HG03460 (cell line): ENCODE data around the gene TTLL5.
"Not testable (repeated sequence)": the region's sequence is repeated elsewhere in the genome, so short reads cannot be mapped to it uniquely, and the experiment has no call there.

Source experiments
- ATAC-seq: cut with Tn5 transposase; IDR thresholded peaks from one replicate; pipeline ENCODE4 v1.9.1; 2021; ENCODE audit not compliant: unreplicated experiment

The TTLL5 gene

DNA sequence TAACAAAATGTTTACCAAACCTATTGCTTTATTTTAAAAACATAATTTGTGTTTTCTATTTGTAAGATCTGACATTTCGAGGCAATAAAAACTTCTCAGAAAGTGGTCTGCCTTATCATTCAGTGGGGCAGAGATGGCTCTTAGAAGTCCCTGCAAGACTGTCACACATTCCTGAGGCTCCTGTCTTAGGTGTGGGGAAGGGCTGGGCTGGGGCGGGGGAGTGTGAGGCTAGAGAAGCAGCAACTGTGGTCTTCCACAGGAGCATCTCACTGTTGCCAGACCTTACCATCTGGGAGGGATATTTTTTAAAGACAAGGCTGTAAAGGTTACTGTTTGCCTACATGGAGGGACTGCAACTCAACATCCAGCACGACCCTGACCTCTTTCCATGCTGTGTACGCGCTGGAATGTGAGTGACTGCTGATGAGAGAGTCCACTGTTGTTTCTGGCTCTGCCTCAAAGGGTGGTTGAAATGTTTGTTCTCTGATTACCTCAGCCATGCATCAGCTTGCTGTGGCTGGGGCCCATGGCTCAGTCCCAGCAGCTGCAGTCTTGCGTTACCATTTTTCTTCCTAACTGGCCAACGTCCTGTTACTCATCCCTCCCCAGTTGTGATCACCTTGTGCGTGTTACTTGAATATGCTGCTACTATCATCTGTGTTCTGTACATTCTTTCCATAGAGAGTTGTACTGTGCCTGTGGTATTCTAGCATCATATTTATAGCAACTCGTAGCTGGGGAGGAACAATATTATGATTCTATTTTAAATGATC lies 12.8 kb upstream of the TTLL5 start:
- ATAC-seq: no peak

- no peak for ATAC-seq
Measured at GRCh38 chr14:75649337-75649736, 11.7 kb upstream of the TTLL5 start.

GRCh38 chr14:75649773-75650172 lies 11.3 kb upstream of the TTLL5 start:
- no peak for ATAC-seq

DNA sequence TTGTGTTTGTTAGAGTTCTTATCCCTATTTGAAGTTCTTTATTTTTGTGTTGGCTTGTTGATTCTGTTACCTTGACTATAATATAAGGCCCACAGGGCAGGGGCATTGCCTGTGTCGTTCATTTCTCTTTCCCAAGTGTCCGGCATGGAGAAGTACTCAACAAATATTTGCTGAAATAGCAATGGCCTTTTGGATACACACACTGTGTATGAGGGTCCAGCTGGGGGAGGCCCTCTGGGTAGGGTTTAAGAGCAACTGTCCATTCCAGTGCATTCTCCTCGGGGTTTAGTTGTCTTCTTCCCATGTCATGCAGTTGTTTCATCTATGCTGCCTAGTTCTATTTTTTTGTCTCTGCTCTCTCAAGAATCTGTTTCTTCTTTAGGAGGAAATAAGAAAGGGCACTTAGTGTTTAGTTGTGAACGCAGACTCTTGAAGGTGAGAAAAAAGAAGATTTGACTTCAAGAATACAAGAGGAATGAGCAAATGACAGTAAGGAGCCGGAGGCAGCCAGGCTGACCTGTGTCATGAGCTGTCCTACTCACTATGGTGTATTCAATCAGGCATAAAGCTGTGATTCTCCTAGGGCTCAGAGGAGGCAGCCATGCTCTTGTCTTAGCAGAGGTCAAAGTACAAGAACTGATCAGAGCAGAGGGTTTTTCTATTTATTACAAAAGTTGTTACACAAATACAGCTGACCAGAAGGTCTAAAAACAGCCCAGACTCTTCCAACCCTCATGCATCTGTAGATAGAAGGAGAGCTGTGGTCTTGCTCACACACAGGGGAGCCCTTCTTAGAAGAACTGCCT lies 10.6 kb upstream of the TTLL5 start:
- no peak for ATAC-seq

- no peak for ATAC-seq
Measured at GRCh38 chr14:75653563-75653962, 7.5 kb upstream of the TTLL5 start.

GRCh38 chr14:75654127-75654732 lies 6.8 kb upstream of the TTLL5 start:
- ATAC-seq: peak; percentile 71

DNA sequence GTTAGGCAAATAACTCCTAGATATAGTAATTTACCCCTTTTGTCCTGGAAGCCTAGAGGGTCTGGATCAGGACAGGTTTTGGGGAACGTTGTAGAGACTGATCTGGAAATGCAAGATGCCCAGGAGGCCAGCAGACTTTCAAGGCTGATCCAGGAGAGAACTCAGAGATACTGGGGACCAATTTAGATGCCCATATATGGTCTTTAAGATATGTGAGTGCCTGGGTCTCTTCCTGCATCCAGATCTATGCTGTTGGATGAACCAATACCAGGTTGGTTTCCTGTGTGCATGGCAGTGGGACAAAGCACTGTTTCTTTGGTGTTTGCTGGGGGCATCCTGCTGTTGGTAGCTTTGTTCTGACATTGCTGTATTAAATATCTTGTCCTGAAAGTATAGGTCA lies 5.8 kb upstream of the TTLL5 start:
- ATAC-seq: no peak

DNA sequence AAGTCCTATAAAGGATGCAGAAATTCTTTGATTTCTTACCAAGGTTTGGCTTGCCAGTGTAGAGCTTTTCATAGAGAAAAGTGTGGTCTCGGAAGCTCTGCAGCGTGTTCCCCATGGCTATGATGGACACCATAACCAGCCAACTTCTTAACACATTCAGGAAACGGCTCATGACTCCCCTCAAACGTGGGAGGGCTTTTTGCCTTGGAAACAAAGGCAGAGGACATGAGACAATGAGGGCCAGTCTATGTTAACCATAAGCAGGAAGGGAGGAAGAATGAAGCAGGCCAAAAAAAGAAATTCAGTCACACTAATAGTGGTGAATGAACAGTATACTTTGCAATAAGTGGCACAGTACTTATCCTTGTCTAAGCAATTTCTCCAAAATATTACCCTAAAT lies 3.7 kb upstream of the TTLL5 start:
- ATAC-seq: no peak

DNA sequence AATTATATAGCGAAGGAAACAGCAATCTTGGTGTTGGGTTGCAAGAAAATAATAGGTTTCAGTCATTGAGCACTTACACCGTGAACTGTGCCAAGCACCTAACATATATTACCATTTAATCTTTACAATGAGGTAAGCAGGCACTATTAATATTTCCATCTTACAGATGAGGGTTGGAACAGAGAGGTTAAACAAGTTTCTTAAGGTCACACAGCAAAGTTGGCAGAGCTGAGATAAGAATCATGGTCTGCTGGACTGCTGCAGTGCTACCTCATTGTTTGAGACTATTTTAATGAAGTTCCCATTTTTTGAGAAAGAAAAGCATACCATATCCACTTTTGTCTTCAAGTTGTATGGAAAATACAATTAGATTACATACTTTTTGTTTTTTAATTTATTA lies 2.1 kb upstream of the TTLL5 start:
- no peak for ATAC-seq

DNA sequence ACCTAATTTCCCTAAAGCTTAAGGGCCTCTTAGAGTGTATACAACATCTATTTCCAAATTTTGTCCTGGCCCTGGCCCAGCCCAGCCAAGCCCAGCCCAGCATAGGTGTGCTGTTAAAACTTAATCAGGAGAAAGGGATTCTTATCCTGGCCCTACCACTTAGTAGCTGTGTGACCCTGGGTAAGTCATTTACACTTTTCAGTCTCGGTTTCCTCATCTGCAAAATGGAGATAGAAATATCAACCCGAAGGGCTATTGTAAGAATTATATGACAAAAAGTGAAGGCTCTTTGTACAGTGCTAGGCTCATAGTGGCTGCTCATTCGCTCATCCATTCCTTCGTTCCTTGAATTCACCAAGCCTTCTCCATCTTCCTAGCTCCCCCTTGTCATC lies 812 bp upstream of the TTLL5 start:
- ATAC-seq: no peak

DNA sequence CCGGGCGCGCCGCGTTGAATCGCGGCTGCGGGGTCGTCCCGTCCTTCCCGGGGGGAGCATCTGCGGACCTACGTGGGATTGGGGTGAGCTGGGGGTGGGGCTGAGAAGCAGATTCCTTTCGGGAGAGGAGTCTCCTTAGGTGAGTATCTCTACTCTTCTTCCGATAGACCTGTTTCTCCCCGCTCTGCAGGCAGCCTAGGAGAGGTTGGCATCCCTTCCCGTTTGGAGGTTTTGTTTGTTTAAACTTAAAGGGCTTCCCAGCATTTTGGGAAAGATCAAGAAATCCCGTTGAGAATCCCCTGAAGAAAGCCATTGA lies 411 bp downstream of the TTLL5 start:
- ATAC-seq: no peak

GRCh38 chr14:75662966-75663365 lies 1.9 kb downstream of the TTLL5 start:
- ATAC-seq: no peak

- ATAC-seq: no peak
Measured at GRCh38 chr14:75667099-75667765, 6.2 kb downstream of the TTLL5 start.

DNA sequence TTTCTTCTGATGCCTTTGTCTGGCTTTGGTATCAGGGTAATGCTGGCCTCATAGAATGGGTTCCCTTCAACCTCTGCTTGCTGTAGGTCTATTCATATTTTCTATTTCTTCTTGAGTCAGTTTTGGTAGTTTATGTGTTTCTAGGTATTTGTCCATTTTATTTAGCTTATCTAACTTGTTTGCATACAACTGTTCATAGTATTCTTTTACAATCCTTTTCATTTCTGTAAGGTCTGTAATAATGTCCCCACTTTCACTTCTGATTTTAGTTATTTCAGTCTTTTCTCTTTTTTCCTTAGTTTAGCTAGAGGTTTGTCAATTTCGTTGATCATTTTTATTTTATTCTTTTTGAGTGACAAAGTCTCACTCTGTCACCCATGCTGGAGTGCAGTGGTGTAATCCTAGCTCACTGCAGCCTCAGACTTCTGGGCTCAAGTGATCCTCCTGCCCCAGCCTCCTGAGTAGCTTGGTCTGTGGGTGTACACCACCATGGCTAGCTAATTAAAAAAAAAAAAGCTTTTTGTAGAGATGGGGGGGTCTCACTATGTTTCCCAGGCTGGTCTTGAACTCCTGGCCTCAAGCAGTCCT lies 11.7 kb downstream of the TTLL5 start:
- no peak for ATAC-seq

- no peak for ATAC-seq
Measured at GRCh38 chr14:75673345-75674035, 12.4 kb downstream of the TTLL5 start.

DNA sequence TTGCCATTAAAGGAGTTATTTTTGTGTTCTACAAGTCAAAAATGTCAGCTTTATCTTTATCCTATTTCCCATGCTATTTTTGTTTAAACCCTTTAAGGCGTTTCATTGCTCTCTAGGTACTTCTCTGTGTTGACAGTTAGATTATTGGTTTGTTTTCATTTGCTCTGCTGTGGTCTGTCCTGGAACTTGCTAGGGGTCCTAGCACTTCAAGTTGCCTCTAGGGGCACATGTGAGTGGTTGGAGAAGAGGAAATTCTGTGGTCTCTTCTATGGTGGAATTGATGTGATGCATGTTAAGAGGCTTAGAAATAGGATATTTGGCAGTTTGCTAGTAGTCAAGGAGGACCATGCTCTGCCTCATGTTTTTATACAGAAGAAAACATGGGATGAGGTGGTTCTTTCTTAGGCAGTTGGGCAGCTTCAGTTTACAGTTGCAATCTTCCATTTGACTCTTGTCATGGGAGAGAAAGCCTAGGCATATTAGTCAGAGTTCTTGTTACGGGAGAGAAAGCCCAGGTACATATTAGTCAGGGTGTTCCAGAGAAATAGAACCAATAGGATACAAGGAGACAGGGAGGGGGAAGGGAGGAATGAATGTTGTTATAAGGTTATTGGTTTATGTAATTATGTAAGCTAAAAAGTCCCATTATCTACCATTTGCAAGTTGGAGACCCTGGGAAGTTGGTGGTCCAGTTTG lies 14.4 kb downstream of the TTLL5 start:
- ATAC-seq: no peak

DNA sequence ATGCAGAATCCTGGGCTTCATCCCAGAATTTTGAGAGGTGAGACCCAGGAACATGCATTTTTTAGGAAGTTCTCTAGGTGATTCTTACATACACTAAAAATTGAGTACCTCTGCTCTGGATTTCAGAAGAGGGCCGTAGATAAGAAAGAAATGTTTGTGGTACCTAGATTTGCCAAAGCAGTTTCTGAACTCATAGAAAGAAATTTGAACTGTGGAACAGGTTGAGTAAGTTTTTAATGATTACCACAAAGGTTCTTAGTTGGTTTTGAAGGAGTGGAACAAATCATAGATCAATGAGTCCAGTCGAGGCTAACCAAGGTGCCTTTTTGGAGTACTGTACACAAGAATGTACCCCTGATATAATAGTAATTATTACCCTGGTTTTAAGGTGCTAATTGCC lies 24.9 kb downstream of the TTLL5 start:
- ATAC-seq: no peak

DNA sequence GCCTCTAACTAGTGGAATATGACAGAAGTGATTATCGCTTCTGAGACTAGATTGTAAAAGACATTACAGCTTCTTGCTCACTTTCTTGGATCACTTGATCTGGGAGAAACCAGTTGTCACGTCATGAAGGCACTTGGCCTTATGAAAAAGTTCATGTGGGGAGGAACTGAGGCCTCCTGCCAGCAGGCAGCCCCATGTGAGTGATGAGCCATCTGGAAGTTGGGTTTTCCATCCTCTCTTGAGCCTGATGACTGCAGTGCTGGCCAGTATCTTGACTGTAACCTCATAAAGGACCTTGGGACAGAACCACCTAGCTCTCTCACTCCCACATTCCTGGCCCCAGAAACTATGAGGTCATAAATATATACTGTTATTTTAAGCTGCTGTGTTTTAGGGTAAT lies 28.0 kb downstream of the TTLL5 start:
- no peak for ATAC-seq

- no peak for ATAC-seq
Measured at GRCh38 chr14:75690010-75690409, 29.0 kb downstream of the TTLL5 start.

- ATAC-seq: not testable (repeated sequence)
Measured at GRCh38 chr14:75695025-75695424, 34.0 kb downstream of the TTLL5 start.
